A549 (cell line): ENCODE measurements around the gene ARSJ.

Experiments
- ELK1 ChIP-seq: fragments of 150-350 bp; IDR thresholded peaks from 2 replicates; pipeline ENCODE4 v1.6.1; 2014; ENCODE audit warnings: low read depth, mild to moderate bottlenecking, low read length
- MAFK ChIP-seq: fragments of 450-650 bp; IDR thresholded peaks from 2 replicates; pipeline ENCODE4 v1.6.1; 2014; ENCODE audit not compliant: partially characterized antibody
- PHF8 ChIP-seq: fragments of 200-600 bp; sonication (generic); IDR thresholded peaks from 2 replicates; pipeline ENCODE4 v1.6.1; 2016; ENCODE audit warnings: low read depth, mild to moderate bottlenecking, antibody characterized with exemption, moderate library complexity, borderline replicate concordance
- POLR2A ChIP-seq: IDR thresholded peaks from 2 replicates; pipeline ENCODE4 v1.6.1; 2012; ENCODE audit warnings: mild to moderate bottlenecking, low read length
- RARB ChIP-seq: fragments of 250-450 bp; sonication (Bioruptor Pico); IDR thresholded peaks from 2 replicates; pipeline ENCODE4 v1.8.0; 2021; ENCODE audit warnings: mild to moderate bottlenecking, moderate library complexity
- REST ChIP-seq: fragments of 200-600 bp; sonication (generic); IDR thresholded peaks from 2 replicates; pipeline ENCODE4 v1.6.1; 2016; ENCODE audit warnings: antibody characterized with exemption, mild to moderate bottlenecking, moderate library complexity
- ZC3H11A ChIP-seq: fragments of 450-650 bp; IDR thresholded peaks from 2 replicates; pipeline ENCODE4 v1.6.1; 2014; ENCODE audit warnings: antibody characterized with exemption, mild to moderate bottlenecking
- ZFP36 ChIP-seq: fragments of 450-650 bp; IDR thresholded peaks from 2 replicates; pipeline ENCODE4 v1.6.1; 2014; ENCODE audit warnings: borderline replicate concordance; ENCODE audit not compliant: partially characterized antibody
- TF ChIP-seq, protein P1 (sequence below): fragments of >200 bp; sonication (Bioruptor Twin); formaldehyde crosslinking; IDR thresholded peaks from 3 replicates; pipeline ENCODE4 v1.6.1; 2016
- TF ChIP-seq, protein P2 (sequence below): fragments of >200 bp; sonication (Bioruptor Twin); formaldehyde crosslinking; IDR thresholded peaks from 3 replicates; pipeline ENCODE4 v1.5.1; 2016

- TF ChIP-seq RARB (no peak), PHF8 (no peak), MAFK (no peak), ZC3H11A (no peak), POLR2A (no peak), REST (no peak), ZFP36 (no peak), ELK1 (no peak)
- TF ChIP-seq, protein P1, sequence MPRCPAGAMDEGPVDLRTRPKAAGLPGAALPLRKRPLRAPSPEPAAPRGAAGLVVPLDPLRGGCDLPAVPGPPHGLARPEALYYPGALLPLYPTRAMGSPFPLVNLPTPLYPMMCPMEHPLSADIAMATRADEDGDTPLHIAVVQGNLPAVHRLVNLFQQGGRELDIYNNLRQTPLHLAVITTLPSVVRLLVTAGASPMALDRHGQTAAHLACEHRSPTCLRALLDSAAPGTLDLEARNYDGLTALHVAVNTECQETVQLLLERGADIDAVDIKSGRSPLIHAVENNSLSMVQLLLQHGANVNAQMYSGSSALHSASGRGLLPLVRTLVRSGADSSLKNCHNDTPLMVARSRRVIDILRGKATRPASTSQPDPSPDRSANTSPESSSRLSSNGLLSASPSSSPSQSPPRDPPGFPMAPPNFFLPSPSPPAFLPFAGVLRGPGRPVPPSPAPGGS, result no peak
- TF ChIP-seq, protein P2, sequence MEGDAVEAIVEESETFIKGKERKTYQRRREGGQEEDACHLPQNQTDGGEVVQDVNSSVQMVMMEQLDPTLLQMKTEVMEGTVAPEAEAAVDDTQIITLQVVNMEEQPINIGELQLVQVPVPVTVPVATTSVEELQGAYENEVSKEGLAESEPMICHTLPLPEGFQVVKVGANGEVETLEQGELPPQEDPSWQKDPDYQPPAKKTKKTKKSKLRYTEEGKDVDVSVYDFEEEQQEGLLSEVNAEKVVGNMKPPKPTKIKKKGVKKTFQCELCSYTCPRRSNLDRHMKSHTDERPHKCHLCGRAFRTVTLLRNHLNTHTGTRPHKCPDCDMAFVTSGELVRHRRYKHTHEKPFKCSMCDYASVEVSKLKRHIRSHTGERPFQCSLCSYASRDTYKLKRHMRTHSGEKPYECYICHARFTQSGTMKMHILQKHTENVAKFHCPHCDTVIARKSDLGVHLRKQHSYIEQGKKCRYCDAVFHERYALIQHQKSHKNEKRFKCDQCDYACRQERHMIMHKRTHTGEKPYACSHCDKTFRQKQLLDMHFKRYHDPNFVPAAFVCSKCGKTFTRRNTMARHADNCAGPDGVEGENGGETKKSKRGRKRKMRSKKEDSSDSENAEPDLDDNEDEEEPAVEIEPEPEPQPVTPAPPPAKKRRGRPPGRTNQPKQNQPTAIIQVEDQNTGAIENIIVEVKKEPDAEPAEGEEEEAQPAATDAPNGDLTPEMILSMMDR, result no peak
Measured at GRCh38 chr4:113990886-113991285, 11.4 kb upstream of the ARSJ start.
